KMS-11 (cell line): ENCODE results near the gene NUDT16L1.

Experiments
- H2AFZ ChIP-seq: fragments of 200-600 bp; sonication (generic); 2 replicates; pipeline ENCODE4 v1.6.1; 2016; ENCODE audit warnings: antibody characterized with exemption, mixed run types, low read depth
- H3K27ac ChIP-seq: fragments of 200-600 bp; sonication (generic); 2 replicates; pipeline ENCODE4 v1.6.1; 2016; ENCODE audit warnings: mild to moderate bottlenecking, mixed run types
- H3K27me3 ChIP-seq: fragments of 200-600 bp; sonication (generic); 2 replicates; pipeline ENCODE4 v1.6.1; 2017; ENCODE audit warnings: mild to moderate bottlenecking, low read depth, mixed run types, moderate library complexity; ENCODE audit not compliant: insufficient read depth
- H3K36me3 ChIP-seq: fragments of 200-600 bp; sonication (generic); 2 replicates; pipeline ENCODE4 v1.6.1; 2017; ENCODE audit warnings: mild to moderate bottlenecking, mixed run types; ENCODE audit not compliant: insufficient read depth
- H3K4me1 ChIP-seq: fragments of 200-600 bp; sonication (generic); 2 replicates; pipeline ENCODE4 v1.6.1; 2016; ENCODE audit warnings: mild to moderate bottlenecking, low read depth, mixed run types; ENCODE audit not compliant: poor library complexity, severe bottlenecking
- H3K4me2 ChIP-seq: fragments of 200-600 bp; sonication (generic); 2 replicates; pipeline ENCODE4 v1.7.0; 2016; ENCODE audit warnings: mild to moderate bottlenecking, mixed run types
- H3K4me3 ChIP-seq: fragments of 200-600 bp; sonication (generic); IDR thresholded peaks from 2 replicates; pipeline ENCODE4 v1.6.1; 2017; ENCODE audit warnings: low read depth, low read length, mixed read lengths; ENCODE audit not compliant: insufficient read depth
- H3K79me2 ChIP-seq: fragments of 200-600 bp; sonication (generic); 2 replicates; pipeline ENCODE4 v1.6.1; 2016; ENCODE audit warnings: low read depth, mixed run types; ENCODE audit not compliant: insufficient read depth
- H3K9ac ChIP-seq: fragments of 200-600 bp; sonication (generic); 2 replicates; pipeline ENCODE4 v1.6.1; 2016; ENCODE audit warnings: mild to moderate bottlenecking, mixed run types
- H4K20me1 ChIP-seq: fragments of 200-600 bp; sonication (generic); 2 replicates; pipeline ENCODE4 v1.6.1; 2016; ENCODE audit warnings: mild to moderate bottlenecking, mixed run types; ENCODE audit not compliant: insufficient read depth
- TF ChIP-seq, protein P1 (sequence below): fragments of 200-600 bp; sonication (generic); conservative IDR thresholded peaks from 2 replicates; pipeline ENCODE4 v1.6.1; 2017; ENCODE audit warnings: low read depth, mild to moderate bottlenecking, antibody characterized with exemption, low read length, moderate library complexity, mixed read lengths

The NUDT16L1 gene

GRCh38 chr16:4678596-4678995, 14.8 kb upstream of the NUDT16L1 start:
- H3K4me3 ChIP-seq: no peak overlapping the region
- H4K20me1 ChIP-seq: no peaks in the 10 kb centered on the region
- H3K4me2 ChIP-seq: no peak overlapping the region
- no peak overlapping the region for H2AFZ ChIP-seq
- H3K4me1 ChIP-seq: peaks cover 43% of the 10 kb centered on the region
- no peaks in the 10 kb centered on the region for H3K36me3 ChIP-seq
- no peak overlapping the region; the same call in 1 of the 2 replicates for H3K27ac ChIP-seq
- TF ChIP-seq, protein P1, sequence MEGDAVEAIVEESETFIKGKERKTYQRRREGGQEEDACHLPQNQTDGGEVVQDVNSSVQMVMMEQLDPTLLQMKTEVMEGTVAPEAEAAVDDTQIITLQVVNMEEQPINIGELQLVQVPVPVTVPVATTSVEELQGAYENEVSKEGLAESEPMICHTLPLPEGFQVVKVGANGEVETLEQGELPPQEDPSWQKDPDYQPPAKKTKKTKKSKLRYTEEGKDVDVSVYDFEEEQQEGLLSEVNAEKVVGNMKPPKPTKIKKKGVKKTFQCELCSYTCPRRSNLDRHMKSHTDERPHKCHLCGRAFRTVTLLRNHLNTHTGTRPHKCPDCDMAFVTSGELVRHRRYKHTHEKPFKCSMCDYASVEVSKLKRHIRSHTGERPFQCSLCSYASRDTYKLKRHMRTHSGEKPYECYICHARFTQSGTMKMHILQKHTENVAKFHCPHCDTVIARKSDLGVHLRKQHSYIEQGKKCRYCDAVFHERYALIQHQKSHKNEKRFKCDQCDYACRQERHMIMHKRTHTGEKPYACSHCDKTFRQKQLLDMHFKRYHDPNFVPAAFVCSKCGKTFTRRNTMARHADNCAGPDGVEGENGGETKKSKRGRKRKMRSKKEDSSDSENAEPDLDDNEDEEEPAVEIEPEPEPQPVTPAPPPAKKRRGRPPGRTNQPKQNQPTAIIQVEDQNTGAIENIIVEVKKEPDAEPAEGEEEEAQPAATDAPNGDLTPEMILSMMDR: no peak
- H3K9ac ChIP-seq: no peak overlapping the region
- peaks cover 5% of the 10 kb centered on the region; the same call in 1 of the 2 replicates for H3K79me2 ChIP-seq
- H3K27me3 ChIP-seq: no peaks in the 10 kb centered on the region

DNA sequence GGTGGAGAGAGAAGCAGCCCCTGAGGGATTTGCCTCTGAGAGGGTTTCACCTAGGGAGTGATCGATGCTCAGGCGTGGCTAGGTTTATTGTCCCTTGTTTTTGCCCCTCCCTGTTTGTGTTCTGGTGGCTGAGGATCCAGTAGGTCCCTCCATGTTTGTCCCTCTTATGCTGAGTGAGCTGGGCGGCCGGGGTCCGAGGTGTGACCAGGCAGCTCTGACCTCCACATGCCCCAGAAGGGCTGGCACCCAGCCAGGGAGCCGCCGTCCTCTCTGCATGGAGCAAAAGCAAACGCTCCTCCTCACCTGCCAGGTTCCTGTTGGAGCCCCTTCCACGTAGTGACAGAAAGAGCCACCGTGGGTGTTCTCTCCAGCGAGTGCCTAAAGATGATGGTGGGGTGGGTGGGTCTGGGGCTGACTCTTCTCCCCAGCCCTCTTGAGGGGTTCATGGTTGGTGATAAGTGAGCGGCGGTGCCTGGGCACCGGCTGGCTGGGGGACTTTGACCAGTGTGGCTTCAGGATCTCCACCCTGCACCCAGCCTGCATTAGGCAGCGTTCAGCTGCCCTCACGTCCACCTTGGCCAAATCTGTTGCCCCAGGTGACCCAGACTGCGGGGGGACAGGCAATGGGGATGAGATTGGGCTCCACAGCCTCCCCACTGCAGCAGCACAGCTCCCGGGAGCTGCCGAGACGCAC, 14.1 kb upstream of the NUDT16L1 start:
- H3K27me3 ChIP-seq: no peaks in the 10 kb centered on the region
- peaks cover 5% of the 10 kb centered on the region; the same call in 1 of the 2 replicates for H3K79me2 ChIP-seq
- no peaks in the 10 kb centered on the region for H3K36me3 ChIP-seq
- H3K4me1 ChIP-seq: peaks cover 43% of the 10 kb centered on the region
- TF ChIP-seq, protein P1: no peak
- H4K20me1 ChIP-seq: no peaks in the 10 kb centered on the region
- H3K4me2 ChIP-seq: no peak overlapping the region
- H3K27ac ChIP-seq: no peak overlapping the region
- H3K4me3 ChIP-seq: no peak overlapping the region
- no peak overlapping the region for H3K9ac ChIP-seq
- H2AFZ ChIP-seq: no peak overlapping the region

- Histone ChIP-seq H3K4me3 (no peak overlapping the region), H3K9ac (no peak overlapping the region), H3K4me1 (peaks cover 40% of the 10 kb centered on the region), H3K36me3 (no peaks in the 10 kb centered on the region), H3K4me2 (no peak overlapping the region), H2AFZ (no peak overlapping the region), H3K27me3 (no peaks in the 10 kb centered on the region), H3K27ac (no peak overlapping the region), H4K20me1 (no peaks in the 10 kb centered on the region), H3K79me2 (peaks cover 5% of the 10 kb centered on the region; the same call in 1 of the 2 replicates)
- TF ChIP-seq, protein P1: no peak
These were observed 13.3 kb upstream of the NUDT16L1 start for GRCh38 chr16:4679850-4680636.

- Histone ChIP-seq H3K4me1 (peaks cover 32% of the 10 kb centered on the region), H3K27ac (no peak overlapping the region), H3K4me3 (no peak overlapping the region), H4K20me1 (no peaks in the 10 kb centered on the region), H3K36me3 (no peaks in the 10 kb centered on the region), H3K9ac (no peak overlapping the region), H3K4me2 (no peak overlapping the region), H2AFZ (no peak overlapping the region), H3K79me2 (peaks cover 5% of the 10 kb centered on the region; the same call in 1 of the 2 replicates), H3K27me3 (no peaks in the 10 kb centered on the region)
- TF ChIP-seq, protein P1: no peak
These were observed 12.5 kb upstream of the NUDT16L1 start for GRCh38 chr16:4680673-4681470.
